Measurements from ENCODE around the gene ZBTB42.
"Not testable (repeated sequence)": the region's sequence is repeated elsewhere in the genome, so short reads cannot be mapped to it uniquely, and the experiment has no call there.

ZBTB42 gene

DNA sequence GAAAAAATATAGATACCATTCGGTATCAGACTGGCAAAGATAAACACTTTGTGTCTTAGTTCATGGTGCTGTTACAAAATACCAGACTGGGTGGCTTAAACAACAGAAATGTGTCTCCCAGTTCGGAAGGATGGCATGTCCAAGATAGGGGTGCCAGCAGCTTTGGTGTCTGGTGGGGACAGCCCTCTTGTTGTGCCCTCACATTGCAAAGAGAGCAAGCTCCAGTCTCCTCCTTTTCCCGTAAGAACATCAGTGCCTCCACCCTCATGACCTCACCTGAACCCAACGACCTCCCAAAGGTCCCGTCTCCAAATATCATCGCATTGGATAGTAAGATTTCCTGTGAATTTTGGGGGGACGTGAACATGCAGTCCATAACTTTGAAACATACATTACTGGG is 12.4 kb downstream of the ZBTB42 start:
- no peak for DNase-seq

DNA sequence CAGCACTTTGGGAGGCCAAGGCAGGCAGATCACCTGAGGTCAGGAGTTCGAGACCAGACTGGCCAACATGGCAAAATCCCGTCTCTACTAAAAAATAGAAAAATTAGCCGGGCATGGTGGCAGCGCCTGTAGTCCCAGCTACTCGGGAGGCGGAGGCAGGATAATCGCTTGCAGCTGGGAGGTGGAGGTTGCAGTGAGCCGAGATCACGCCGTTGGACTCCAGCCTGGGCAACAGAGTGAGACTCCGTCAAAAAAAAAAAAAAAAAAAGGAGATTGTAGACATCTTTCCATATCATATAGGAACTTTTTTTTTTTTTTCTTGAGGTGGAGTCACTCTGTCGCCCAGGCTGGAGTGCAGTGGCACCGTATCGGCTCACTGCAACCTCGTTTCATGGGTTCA is 13.8 kb downstream of the ZBTB42 start:
- not testable (repeated sequence) for DNase-seq

DNA sequence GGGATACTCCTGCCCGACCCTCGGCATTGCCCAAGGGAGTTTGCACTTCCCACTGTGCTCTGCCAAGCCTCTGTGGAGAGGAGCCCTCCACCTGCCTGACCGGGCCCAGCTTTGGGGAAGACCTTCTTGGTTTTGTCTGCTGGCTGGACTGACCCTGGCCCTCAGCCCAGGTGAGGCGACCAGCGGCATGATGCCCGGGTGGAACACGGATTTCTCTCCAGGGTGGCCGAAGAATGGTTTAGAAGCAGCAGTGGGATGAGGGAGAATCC is 15.6 kb downstream of the ZBTB42 start:
- DNase-seq = no peak

DNA sequence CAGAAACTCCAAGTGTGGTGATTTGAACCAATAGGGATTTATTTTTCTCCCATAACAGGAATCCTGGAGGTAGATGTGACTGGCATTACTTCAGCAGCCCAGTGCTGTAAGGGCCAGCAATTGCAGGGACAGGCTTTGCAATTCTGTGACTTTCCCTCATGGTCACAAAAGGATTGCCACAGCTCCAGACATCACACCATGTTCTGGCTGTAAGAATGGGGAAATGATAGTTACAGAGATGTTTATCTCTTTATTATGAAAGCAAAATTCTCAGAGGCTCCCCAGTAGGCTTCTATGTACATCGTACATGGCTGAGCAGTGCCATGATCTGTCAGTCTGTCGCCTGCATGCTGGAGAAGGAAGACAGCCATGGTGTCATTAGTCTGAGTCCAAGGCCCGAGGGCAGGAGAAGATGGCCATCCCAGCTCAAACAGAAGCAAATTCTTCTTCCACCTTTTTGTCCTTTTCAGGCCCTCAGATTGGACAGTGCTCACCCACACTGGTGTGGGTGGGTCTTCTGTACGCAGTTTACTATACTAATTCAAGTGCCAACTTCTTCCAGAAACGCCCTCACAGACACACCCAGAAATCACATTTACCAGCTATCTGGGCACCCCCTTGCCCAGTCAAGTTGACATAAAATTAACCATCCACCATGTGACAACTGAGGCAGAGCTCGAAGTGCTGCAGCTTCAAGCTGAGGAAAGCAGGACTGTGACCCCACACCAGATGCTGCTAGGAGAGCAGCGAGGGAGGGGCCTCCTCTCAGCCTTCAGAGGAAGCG is 17.2 kb downstream of the ZBTB42 start:
- DNase-seq = no peak

DNA sequence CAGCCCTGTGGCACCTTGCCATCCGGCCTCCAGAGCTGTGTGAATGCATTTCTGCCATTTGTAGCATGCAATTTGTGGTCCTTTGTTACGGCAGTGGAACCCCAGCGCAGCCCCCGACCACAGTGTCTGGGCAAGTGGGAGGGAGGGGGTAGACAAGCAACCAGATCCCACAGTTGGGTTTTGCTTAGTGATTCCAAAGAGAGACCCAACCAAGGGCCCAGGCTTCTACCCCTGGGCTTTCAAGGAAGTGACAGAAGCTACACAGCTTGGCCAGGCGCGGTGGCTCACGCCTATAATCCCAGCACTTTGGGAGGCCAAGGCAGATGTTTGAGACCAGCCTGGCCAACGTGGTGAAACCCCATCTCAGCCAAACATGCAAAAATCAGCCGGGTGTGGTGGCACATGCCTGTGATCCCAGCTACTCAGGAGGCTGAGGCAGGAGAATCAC is 17.8 kb downstream of the ZBTB42 start:
- no peak for DNase-seq

DNA sequence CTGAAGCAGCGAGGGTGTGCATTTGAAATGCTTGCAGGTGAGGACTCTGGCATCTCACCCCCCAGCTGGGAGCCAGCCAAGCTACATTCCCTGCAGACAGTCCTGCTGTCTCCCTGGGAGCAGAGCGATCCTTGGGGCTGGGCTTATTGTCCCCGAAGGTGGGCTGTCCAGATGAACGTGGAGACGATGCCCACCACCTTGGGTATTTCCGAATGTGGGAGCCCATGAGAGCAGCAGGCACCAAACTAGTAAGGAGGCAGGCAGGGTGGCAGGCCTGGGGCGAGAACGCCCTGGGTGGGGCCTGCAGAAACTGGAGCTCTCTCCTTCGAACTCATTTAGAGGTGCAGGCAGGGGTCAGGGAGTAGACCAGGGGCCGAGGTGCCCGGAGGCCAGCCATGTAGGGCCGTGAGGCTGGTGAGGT is 18.5 kb downstream of the ZBTB42 start:
- no peak for DNase-seq

DNA sequence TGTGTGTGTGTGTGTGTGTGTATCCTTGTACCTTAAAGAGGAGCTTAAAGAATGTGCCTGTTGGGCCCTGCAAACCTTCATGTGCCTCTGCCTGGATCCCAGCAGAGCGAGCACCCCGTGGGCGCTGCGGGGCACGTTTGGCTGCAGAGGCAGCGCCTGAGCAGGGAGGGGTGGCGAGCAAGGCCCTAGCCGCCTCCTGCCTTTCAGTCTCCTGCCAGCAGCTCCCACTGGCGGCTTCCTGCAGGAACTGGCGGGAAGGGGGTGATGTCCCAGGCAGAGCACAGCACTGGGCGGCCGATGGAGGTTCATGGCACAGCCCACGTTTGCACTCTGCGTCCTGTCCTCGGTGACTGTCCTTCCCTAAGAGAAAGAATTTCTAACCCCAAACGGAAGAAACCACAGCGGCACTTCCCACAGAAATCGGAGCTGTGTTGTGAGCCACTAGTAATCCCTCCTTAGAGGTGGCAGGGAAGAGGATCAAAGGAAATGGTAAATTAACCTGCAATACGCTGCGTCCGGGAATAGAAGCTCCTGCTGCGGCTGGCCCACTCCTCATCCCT is 19.8 kb downstream of the ZBTB42 start:
- DNase-seq = no peak

DNA sequence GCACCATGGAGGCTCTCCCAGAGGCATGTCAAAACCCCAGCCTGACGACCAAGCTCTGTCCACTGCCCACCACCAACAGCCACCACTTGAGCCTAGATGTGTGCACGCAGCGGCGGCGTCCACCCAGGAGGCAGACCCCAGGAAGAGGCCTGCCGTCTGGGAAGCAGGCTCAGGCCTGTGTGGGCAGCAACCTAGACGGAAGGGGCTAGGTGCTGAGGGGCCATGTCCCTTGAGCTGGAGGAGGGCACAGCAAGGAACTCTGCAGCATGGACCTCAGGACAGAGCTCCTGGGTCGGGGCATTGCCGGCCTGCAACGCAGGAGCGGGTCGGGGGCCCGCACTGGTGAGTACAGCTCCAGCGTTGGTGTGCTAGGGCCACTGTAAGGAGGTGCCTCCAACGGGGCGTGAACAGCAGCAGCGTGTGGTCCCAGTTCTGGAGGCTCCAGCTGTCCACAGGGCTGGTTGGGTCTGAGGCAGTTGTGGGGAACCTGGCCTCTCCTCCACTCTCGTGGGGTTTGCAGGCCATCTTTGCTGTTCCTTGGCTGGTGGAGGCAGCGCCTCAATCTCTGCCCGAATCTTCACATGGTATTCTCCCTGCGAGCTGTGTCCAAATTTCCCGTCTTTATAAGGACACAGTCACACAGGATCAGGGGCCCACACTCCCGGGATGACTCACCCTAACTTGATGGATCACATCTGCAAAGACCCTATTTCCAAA is 20.5 kb downstream of the ZBTB42 start:
- DNase-seq = no peak

DNA sequence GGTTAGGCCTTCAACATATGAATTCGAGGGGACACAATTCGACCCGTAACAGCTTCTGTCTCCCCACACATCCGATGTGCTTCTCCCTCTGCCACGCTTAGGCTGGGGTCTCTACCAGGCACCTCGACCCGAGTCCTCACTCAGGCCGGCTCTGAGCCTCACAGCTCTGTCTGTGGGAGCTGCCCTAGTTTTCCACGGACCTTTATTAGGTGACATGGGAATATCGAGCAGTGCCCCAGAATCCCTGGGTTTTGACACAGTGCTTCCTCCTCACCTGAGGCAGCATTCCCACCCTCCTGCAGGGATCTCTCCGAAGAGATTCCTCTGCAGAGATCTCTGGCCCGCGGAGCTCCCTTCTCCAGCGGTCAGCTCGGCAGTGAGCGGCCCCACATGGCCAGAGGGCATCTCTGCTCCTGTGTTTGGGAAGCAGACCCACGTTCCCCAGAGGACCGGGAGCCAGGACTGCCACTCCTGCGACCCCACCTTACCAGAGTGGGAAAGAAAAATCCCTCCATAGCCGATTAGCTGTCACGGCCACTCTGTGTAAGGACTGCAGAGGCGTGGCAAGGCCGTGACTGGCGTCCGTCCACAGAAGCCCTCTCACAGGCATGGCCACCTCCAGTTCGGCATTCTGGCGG is 21.2 kb downstream of the ZBTB42 start:
- DNase-seq = no peak

DNA sequence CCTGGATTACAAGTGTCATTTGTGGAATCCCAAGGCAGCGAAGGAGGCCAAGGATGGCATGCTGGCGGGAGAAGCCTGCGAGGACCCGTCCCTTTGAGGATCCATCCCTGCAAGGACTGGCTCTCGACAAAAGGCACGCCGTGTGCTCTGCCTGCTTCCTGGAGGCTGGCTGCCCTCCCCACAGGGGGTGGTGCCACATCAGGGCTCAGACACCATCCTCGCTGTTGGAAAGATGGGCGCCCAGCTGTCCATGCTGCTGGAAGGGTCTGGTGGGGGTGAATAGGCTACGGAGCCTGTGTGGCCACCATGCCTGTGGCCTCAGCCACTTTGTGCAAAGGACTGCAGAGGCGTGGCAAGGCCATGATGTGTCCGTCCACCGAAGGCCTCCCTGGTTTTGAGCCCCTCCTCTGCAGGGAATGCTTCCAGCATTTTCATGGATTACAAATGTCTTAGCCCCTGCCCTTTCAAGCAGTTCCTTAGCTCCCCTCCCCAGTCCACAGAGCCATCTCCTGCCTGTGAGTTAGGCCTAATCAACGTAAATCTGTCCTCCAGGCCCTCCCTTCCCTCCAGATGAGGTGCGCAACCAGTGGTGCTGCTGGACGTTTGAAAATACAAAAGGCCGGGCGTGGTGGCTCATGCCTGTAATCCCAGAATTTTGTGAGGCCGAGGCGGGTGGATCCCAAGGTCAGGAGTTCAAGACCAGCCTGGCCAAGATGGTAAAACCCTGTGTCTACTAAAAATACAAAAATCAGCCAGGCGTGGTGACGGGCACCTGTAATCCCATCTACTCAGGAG is 22.1 kb downstream of the ZBTB42 start:
- DNase-seq = no peak

DNA sequence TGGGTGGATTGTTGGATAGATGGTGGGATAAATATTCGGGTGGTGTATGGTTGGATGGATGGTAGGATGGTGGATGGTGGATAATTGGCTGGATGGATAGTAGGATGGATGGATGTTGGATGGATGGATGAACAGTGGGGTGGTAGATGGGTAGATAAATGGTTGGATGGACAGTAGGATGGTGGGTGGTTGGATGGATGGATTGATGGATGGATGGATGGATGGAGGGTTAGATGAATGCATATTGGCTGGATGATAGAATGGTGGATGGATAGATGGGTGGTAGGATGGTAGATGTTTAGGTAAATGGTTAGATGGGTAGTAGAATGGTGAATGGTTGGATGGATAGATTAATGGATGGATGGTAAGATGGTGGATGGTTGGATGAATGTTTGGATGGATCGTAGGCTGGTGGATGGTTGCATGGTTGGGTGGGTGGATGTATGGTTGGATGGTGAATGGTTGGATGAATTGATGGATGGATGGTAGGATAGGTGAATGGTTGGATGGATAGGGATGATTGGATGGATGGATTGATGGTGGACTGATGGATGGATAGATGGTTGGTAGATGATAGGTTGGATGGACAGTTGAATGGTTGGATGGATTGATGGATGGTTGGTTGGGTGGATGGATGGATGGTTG is 23.6 kb downstream of the ZBTB42 start:
- no peak for DNase-seq

DNA sequence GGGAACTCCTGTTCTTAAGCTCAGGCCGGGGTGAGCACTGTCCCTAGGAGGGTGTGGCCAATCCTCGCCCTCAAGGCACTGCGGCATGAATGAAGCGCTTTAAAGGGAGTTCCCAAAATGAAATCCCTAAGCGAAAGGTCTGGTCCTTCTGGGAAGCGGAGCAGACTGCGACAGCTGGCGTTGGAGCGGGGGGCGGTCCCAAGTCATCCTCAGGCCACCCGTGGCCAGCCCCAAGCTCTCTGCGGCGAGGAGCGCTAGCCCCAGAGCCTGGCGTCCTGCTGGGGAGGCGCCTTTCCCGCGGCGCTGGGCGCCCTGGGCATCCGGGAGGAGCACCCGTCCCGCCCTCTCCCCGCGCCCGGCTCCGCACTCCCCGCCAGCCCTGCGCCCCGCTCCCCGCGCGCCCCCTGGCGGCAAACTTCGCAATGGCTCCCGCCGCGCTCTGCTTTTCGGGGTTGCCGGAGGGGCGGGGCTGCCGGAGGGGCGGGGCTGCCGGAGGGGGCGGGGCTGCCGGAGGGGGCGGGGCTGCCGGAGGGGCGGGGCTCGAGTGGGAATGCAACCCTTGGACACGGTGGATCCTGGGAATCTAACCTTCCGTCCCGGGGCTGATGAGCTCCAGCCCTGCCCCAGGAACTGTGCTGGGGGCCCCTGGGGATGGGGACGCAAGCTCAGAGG is 25.4 kb downstream of the ZBTB42 start:
- peak; percentile 63 for DNase-seq

DNA sequence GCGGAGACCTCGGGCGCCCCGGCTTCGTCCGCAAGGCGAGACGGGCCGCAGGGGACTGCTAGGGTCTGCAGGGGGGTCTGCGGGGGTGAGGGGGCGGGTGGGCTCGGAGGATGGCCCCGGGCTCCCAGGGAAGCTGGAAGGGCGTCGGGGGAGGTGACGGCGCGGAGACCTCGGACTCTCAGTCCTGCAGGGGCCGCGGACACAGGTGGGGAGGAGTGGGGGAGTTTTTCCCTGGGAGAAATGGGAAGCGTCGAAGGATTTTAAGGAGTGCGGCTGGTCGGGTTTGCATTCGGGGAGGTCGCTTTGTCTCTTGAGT is 25.9 kb downstream of the ZBTB42 start:
- no peak for DNase-seq

DNA sequence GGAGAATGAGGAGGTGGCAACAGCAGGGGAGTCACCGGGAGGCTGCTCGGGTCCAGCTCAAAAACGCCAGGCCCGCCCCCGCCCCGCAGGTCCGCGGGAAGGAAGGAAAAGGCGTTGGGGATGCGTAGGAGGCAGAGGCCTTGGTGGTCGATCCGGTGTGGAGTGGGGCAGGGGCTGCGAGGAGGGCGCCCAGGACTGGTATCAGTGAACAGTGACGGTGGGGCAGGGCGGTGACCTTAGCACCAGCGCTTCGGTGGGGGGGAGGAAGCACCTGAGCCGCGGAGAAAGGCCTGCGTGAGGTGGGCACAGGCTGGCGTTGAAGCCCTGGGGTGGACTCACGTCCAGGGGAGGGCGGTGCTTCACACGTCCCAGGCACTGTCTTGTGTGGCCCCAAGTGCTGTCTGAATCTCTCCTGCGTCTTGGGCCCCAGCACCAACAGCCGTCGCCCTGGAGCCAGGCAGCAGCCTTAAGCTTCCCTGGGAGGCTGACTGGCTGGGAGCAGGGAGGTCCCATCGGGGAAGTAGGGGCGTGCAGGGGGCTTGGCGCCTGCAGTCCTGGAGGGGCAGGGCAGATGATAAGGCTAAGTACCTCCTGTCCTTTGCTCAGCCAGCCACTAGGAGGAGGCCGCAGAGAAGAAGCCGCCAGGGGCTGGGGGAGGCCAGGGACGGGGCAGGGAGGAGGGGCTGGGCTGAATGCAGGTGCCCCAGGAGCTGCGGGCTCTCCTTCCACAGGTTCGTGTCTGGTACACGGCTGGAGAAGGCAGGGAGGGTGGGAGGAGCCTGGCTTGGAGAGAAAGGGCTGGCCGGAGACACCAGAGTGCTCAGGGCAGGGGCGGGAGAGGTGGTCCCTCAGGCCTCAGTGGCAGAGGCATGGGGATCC is 26.5 kb downstream of the ZBTB42 start:
- no peak for DNase-seq

DNA sequence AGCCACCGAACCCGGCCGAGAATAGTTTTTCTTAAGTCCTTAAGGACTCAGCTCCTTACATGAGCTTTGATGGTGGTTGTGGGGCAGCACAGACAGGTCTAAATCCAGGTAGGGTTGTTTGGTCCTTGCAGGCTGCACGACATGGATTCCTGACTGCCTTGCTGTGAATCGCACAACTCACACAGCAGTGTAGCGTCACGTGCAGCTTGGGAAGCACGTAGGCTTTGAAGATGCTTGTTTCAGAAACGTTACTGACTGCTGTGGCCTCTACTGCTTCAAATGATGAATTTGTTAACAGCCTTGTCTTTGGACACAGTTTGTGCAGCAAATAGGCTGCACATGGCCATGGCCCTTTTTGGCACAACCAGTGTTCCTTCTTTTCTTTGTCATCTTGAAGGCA is 29.9 kb downstream of the ZBTB42 start:
- no peak for DNase-seq

DNA sequence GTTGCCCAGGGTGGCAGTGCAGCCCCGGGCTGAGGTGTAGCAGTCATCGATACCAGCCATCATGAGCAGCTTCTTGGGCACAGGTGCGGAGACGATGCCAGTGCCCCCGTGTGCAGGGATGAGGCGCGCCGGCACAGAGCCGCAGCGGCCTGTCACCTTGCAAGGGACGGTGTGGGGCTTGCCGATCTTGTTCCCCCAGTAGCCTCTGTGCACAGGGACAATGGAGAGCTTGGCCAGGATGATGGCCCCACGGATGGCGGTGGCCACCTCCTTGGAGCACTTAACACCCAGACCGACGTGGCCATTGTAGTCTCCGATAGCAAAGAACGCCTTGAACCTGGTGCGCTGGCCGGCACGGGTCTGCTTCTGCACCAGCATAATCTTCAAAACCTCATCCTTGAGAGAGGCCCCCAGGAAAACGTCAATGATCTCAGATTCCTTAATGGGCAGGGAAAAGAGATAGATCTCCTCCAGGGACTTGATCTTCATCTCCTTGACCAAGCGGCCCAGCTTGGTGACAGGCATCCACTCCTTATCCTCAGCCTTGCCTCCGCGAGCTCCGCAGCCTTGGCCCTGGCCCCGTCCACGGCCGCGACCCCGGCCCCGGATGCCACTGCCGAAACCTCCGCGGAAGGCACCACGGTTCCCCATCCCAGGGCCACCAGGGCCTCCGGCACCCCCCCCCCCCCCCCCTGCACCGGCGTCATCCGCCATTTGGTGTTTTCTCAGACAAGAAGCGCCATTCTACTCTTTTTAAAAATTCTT is 35.5 kb downstream of the ZBTB42 start:
- not testable (repeated sequence) for DNase-seq

DNA sequence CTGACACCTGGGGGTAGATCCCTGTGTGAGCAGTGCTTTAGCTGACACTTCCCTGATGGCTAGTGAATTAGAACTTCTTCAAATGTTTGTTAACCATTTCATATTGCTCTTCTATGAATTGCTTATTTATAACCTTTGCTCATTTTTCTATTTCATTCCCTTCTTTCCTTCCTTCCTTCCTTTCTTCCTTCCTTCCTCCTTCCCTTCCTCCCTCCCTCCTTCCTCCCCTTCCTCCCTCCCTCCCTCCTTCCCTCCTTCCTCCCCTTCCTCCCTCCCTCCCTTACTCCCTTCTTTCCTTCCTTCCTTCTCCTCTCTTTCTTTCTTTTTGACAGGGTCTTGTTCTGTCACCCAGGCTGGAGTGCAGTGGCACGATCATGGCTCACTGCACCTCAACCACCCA is 40.8 kb downstream of the ZBTB42 start:
- DNase-seq = no peak

DNA sequence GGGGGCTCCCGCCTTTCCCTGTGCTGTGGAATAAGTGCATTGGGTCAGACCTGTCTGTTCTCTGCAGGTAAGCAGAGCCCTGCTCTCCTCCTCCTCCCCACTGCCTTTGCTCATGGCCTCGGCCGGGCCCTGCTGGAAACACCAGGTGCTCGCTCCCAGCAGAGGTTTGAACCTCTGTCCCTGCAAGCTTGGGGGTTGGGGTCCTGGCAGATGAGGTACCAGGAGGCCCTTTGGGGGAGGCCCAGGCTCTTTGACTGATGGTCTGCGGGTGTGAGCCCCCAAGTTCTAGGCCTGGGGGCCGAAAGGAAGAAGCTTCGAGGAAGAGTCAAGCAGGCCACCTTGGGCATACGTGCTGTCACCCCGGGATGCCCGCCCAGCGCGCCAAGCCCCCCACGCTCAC is 42.1 kb downstream of the ZBTB42 start:
- DNase-seq = no peak

DNA sequence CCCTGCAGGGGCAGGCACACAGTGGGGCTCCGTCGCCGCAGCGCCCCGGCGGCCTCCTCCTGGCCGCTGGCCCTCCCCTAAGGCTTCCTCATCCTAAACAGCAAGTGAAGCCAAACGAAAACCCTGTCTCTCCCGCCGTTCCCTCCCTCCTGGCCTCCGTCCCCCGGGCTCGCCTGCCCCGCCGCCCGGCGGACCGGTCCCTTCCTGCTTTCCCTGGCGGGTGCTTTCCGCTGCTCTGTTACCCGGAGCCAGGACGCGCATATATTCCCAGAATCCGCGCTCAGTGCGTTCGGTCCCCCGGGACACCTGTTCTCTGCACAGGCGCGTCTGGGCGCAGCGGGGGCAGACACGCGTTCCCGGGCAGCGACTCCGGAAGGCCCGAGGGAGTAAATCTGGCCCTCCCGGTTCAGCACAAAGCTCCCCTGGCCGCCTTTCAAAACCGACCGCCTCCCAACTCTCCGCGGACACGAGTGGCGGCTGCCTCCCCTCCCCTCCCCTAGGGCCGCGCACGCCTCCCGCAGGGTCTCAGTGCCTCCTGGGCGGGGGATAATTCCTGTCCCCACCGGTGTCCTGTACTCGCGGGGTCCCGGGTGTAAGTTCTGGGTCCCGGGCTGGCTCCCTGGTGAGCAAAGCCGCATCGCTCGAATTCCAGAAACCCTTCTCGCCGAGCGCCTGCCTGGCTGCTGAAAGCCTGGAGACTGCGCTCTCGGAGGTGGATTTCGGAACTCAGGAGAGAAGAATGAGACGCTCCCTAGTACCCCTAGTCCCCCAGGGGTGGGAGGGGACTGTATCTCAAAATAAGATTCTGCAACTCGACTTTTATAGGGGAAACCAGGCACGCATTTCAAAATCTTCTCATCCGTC is 42.8 kb downstream of the ZBTB42 start:
- DNase-seq = no peak

Data from amniotic stem cell (primary cell).